Endothelial cell of umbilical vein (primary cell): ENCODE data around the gene CDCP2. TPM values are rescaled to one million over a fixed set of nuclear protein-coding genes. Genes with fewer than 3 reads are reported as not detected.

Experiments used
- BruUV-seq: library from RNA; stranded (reverse); fragments of 400-500 nt; replicated peaks from 2 replicates; lab custom pipeline; 2021; lab: Mats Ljungman, UMichigan
- CTCF ChIA-PET: fragments of 300-600, 350-600 bp; sonication (Branson Sonifier 250); formaldehyde crosslinking; loops from one replicate; lab custom pipeline; 2021; ENCODE audit warnings: antibody characterized with exemption, inconsistent platforms; lab: Charles Lee
- POLR2A ChIA-PET: fragments of 300-600, 350-600 bp; sonication (Branson Sonifier 250); formaldehyde crosslinking; loops from one replicate; lab custom pipeline; 2021; ENCODE audit warnings: antibody characterized with exemption, inconsistent platforms; lab: Charles Lee
- DNase-seq: peaks from one replicate; pipeline ENCODE4 v3.0.0-alpha.2; 2011; ENCODE audit warnings: low read depth, low spot score
- FAIRE-seq: peaks from 2 replicates; lab custom pipeline; 2011; peaks lifted over from hg19 to GRCh38; lab: Jason Lieb, UNC
- H2AFZ ChIP-seq: 2 replicates; pipeline ENCODE4 v1.6.0; 2012; ENCODE audit warnings: low read depth, low read length, control low read depth, inconsistent platforms
- H3K27ac ChIP-seq: 2 replicates; pipeline ENCODE4 v1.5.1; 2011; ENCODE audit warnings: low read depth, mild to moderate bottlenecking, control low read depth, low read length, moderate library complexity; ENCODE audit not compliant: insufficient read depth
- H3K27me3 ChIP-seq, 2 experiments: 2 replicates each; pipeline versions ENCODE4 v1.6.0 to v1.6.1; 2011; ENCODE audit warnings: low read length in 2 of 2, mixed read lengths in 1 of 2; ENCODE audit not compliant: control insufficient read depth in 2 of 2, insufficient read depth in 2 of 2
- H3K36me3 ChIP-seq, 2 experiments: 2 replicates in 1 of 2; 3 replicates in 1 of 2; pipeline ENCODE4 v1.5.1; 2011; ENCODE audit warnings: low read length in 2 of 2, mild to moderate bottlenecking in 1 of 2, moderate library complexity in 1 of 2; ENCODE audit not compliant: control insufficient read depth in 2 of 2, insufficient read depth in 2 of 2; ENCODE audit errors: extremely low read depth in 1 of 2
- H3K4me1 ChIP-seq: 3 replicates; pipeline ENCODE4 v1.5.1; 2011; ENCODE audit warnings: mild to moderate bottlenecking, low read length; ENCODE audit not compliant: control insufficient read depth, insufficient read depth; ENCODE audit errors: extremely low read depth
- H3K4me2 ChIP-seq: 2 replicates; pipeline ENCODE4 v1.6.1; 2011; ENCODE audit warnings: low read length, control low read depth, mixed read lengths; ENCODE audit not compliant: insufficient read depth
- H3K4me3 ChIP-seq, 3 experiments: fragments of 200-600 bp in 1 of 3; sonication (generic), shearing (Covaris generic) in 1 of 3; replicated peaks in 1 of 3; 2 replicates each; pipeline ENCODE4 v1.5.1; 2011 to 2016; ENCODE audit warnings: control low read depth in 3 of 3, low read length in 3 of 3, mild to moderate bottlenecking in 2 of 3, inconsistent platforms in 1 of 3, low read depth in 1 of 3, moderate library complexity in 1 of 3; ENCODE audit not compliant: insufficient read depth in 1 of 3
- H3K79me2 ChIP-seq: 2 replicates; pipeline ENCODE4 v1.6.0; 2012; ENCODE audit warnings: low read length, inconsistent platforms; ENCODE audit not compliant: control insufficient read depth, insufficient read depth
- H3K9ac ChIP-seq: replicated peaks from 2 replicates; pipeline ENCODE3; 2011; ENCODE audit warnings: low read length, control low read depth; ENCODE audit not compliant: insufficient read depth; ENCODE audit errors: extremely low read depth
- H3K9me1 ChIP-seq: replicated peaks from 3 replicates; pipeline ENCODE4 v1.6.0; 2011; ENCODE audit warnings: mild to moderate bottlenecking, low read length; ENCODE audit not compliant: control insufficient read depth, insufficient read depth; ENCODE audit errors: extremely low read depth
- H3K9me3 ChIP-seq: replicated peaks from 2 replicates; pipeline ENCODE4 v1.5.1; 2012; ENCODE audit warnings: low read length, inconsistent platforms; ENCODE audit not compliant: control insufficient read depth, insufficient read depth
- H4K20me1 ChIP-seq: replicated peaks from 2 replicates; pipeline ENCODE3; 2011; ENCODE audit warnings: mild to moderate bottlenecking, low read length; ENCODE audit not compliant: control insufficient read depth, insufficient read depth; ENCODE audit errors: extremely low read depth
- EZH2 ChIP-seq: IDR thresholded peaks from 2 replicates; pipeline ENCODE4 v1.6.1; 2012; ENCODE audit warnings: borderline replicate concordance, low read depth, mild to moderate bottlenecking, moderate library complexity, low read length, inconsistent platforms; ENCODE audit not compliant: severe bottlenecking
- FOS ChIP-seq: IDR thresholded peaks from 2 replicates; pipeline ENCODE4 v1.6.1; 2011; ENCODE audit warnings: mild to moderate bottlenecking, low read length, moderate library complexity, borderline replicate concordance; ENCODE audit not compliant: insufficient read depth
- GATA2 ChIP-seq: IDR thresholded peaks from 2 replicates; pipeline ENCODE4 v1.7.0; 2011; ENCODE audit warnings: low read depth, mild to moderate bottlenecking, moderate library complexity, mixed read lengths, low read length; ENCODE audit not compliant: insufficient read length, insufficient read depth
- JUN ChIP-seq: IDR thresholded peaks from 2 replicates; pipeline ENCODE4 v1.6.1; 2011; ENCODE audit warnings: borderline replicate concordance, low read depth; ENCODE audit not compliant: insufficient read length, insufficient read depth
- MYC ChIP-seq: IDR thresholded peaks from one replicate; pipeline ENCODE4 v1.6.1; 2011; ENCODE audit warnings: mild to moderate bottlenecking, low read depth, low read length
- POLR2A ChIP-seq: IDR thresholded peaks from 2 replicates; pipeline ENCODE4 v1.6.1; 2012; ENCODE audit warnings: low read depth, mild to moderate bottlenecking, control low read depth, low read length
- POLR2AphosphoS5 ChIP-seq: IDR thresholded peaks from 2 replicates; pipeline ENCODE4 v1.6.1; 2012; ENCODE audit warnings: low read depth, mild to moderate bottlenecking, control low read depth, low read length, moderate library complexity; ENCODE audit not compliant: insufficient read depth
- dilution Hi-C: fragments of 300-500 bp; cut with MboI; formaldehyde crosslinking; loops from one replicate; pipeline ENCODE4 v1.15.0; 2019; ENCODE audit warnings: low sequenced_read_pairs; ENCODE audit not compliant: extremely low pct_ligation_motif_present
- intact Hi-C: fragments of 100-400 bp; cut with micrococcal nuclease; formaldehyde crosslinking; loops from one replicate; pipeline ENCODE4 v1.10.0; 2022
- polyA plus RNA-seq, 4 experiments: library from polyadenylated mRNA; depleted of rRNA in 3 of 4; stranded (reverse) in 3 of 4; unstranded in 1 of 4; fragments of >200 nt; gene quantifications; 2 replicates each; pipeline versions ENCODE4 v1.2.1 to v1.2.3, GENCODE V29; 2011 to 2012; ENCODE audit warnings: missing spikeins in 1 of 4
- total RNA-seq: library from RNA; stranded (reverse); gene quantifications from 2 replicates; pipeline ENCODE4 v1.2.3, GENCODE V29; 2021
- TF ChIP-seq, protein P1 (sequence below), 2 donors: IDR thresholded peaks; 1 replicate in 1 of 2; 2 replicates in 1 of 2; pipeline ENCODE4 v1.5.1; 2011; ENCODE audit warnings: low read length in 2 of 2, mild to moderate bottlenecking in 2 of 2, moderate library complexity in 2 of 2, control low read depth in 1 of 2, inconsistent platforms in 1 of 2, low read depth in 1 of 2; ENCODE audit not compliant: insufficient read depth in 1 of 2; ENCODE audit errors: extremely low read depth in 1 of 2
- TF ChIP-seq, protein P2 (sequence below): IDR thresholded peaks from 2 replicates; pipeline ENCODE4 v1.6.1; 2011; ENCODE audit not compliant: insufficient read depth, insufficient read length

CDCP2 gene
- total and polyA plus RNA-seq, 2 donors (not counting 3 experiments of a cell fraction or from before 2014, with no cell fraction given), result 0.10 TPM; not detected in 1

DNA sequence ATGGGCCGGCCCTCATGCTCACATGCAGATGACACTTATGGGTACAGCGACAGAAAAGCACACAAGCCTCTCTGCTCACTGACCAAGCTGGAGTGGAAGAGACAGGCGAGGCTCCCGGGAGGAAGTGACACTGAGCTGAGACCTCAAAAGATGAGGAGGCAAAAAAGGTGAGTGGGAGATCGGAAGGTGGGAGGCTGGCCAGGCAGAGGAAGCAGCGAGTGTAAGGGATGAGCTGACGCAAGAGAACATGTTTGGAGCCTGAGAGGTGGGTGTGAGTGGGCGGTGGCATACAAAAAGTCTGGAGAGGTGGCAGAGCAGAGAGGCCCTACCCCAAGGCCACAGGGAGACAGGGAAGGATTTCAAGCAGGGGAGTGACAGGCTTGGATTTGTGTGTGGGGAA, 18.2 kb upstream of the CDCP2 start:
- no peak overlapping the region for H3K9ac ChIP-seq
- peaks cover 17% of the 10 kb centered on the region for H3K4me1 ChIP-seq
- DNase-seq (no peak), FAIRE-seq (no peak)
- no peak overlapping the region for H3K4me3 ChIP-seq
- TF ChIP-seq, protein P1, sequence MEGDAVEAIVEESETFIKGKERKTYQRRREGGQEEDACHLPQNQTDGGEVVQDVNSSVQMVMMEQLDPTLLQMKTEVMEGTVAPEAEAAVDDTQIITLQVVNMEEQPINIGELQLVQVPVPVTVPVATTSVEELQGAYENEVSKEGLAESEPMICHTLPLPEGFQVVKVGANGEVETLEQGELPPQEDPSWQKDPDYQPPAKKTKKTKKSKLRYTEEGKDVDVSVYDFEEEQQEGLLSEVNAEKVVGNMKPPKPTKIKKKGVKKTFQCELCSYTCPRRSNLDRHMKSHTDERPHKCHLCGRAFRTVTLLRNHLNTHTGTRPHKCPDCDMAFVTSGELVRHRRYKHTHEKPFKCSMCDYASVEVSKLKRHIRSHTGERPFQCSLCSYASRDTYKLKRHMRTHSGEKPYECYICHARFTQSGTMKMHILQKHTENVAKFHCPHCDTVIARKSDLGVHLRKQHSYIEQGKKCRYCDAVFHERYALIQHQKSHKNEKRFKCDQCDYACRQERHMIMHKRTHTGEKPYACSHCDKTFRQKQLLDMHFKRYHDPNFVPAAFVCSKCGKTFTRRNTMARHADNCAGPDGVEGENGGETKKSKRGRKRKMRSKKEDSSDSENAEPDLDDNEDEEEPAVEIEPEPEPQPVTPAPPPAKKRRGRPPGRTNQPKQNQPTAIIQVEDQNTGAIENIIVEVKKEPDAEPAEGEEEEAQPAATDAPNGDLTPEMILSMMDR (IDR thresholded peaks at IDR 0.05; ENCODE audit: extremely low read depth in 1 of 2, insufficient read depth in 1 of 2, low read depth in 1 of 2, low read length in 2 of 2), result no peak
- TF ChIP-seq GATA2 (no peak), POLR2AphosphoS5 (no peak), FOS (no peak), EZH2 (no peak), JUN (no peak), POLR2A (no peak), MYC (no peak)
- TF ChIP-seq, protein P2, sequence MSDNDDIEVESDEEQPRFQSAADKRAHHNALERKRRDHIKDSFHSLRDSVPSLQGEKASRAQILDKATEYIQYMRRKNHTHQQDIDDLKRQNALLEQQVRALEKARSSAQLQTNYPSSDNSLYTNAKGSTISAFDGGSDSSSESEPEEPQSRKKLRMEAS, result no peak
- H3K27ac ChIP-seq, result no peak overlapping the region
- no peaks in the 10 kb centered on the region for H3K79me2 ChIP-seq
- no peak overlapping the region for H3K4me2 ChIP-seq
- BruUV-seq, result no TSS peak
- H3K27me3 ChIP-seq, result no peaks in the 10 kb centered on the region
- no peaks in the 10 kb centered on the region for H3K36me3 ChIP-seq
- H4K20me1 ChIP-seq, result no peaks in the 10 kb centered on the region
- dilution Hi-C loops (no loop called here), intact Hi-C loops (no loop called here)
- no peak overlapping the region for H2AFZ ChIP-seq
- ChIA-PET POLR2A (no interaction called here), CTCF (interaction anchor here (0.9 to 1.6 kb wide), 3 partner anchors 10 to 46 kb away, joined by 3 to 5 read pairs (median 3); no protein-coding TSS in a partner anchor)
- H3K9me1 ChIP-seq, result no peaks in the 10 kb centered on the region
- no peaks in the 10 kb centered on the region for H3K9me3 ChIP-seq
